GM19438 (cell line): ENCODE results near the gene ARHGAP44.
"Not testable (repeated sequence)": the region's sequence is repeated elsewhere in the genome, so short reads cannot be mapped to it uniquely, and the experiment has no call there.

Experiments used
- ATAC-seq: cut with Tn5 transposase; IDR thresholded peaks from one replicate; pipeline ENCODE4 v1.9.1; 2021; ENCODE audit warnings: low read depth; ENCODE audit not compliant: unreplicated experiment

ARHGAP44 gene

DNA sequence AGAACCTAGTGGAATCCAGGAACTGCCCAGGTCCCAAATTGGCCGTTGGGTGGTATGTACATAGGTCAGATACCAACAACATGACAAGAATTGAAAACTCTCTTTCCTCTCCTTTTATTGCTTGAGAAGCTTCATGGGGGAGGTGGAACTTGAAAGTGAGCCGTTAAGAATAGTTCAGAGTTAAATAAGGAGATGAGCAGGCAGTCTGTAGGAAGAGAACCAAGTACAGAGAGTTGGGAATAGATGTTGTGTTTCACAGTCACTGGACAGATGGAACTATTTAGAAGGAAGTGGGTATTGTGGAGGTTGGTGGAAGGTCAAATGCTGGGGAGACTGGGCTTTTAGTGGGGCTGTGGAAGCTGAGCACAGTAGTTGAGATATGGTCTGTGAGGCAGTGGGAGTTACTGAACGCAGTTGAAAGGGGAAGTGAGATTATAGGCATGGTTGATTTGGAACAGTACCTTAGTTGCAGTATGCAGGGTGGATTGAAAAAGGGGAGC is 26.4 kb downstream of the ARHGAP44 start:
- peak; percentile 99 for ATAC-seq

DNA sequence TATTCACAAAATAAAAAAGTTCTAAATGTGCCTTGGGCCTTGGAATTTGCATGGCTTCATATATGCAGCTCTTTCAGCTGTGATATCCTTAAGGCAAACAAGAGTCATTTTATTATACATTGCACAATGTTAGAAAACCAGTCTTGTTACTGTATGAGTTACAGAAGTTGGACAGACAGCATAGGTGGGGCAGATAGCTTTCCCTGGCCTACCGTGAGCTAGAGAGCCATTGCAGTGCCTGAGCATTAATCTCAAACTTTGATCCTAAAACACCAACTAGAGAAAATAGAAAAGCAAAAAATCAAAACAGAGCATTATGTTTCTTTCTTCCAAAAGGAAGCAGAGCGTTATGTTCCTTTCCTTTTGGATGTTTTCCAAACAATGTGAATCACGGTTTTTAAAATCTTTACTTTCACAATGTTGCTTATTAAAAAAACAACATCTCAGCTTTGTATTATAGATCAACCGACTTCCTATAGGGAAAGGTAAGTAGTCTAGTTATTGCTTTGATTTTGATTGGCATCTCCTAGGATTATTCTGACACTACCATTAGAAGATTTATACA is 32.2 kb downstream of the ARHGAP44 start:
- no peak for ATAC-seq

DNA sequence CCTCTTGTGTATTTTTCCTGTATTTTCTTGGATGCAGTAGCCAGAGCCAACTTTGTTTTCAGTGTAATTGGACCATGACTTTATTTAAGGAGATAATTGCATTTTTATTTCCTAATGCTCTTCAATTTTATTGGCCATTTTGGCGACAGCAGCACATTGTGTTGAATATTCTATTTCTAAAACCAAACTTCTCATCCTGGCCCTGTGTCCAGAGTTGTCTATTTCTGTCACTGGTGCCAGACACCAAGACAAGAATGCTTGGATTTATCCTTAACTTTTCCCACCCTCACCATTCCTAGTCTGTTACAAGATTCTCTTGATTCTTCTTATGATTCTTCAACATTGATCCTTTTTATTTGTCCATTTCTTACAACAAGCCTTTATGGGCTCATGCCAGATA is 37.1 kb downstream of the ARHGAP44 start:
- ATAC-seq, result no peak

DNA sequence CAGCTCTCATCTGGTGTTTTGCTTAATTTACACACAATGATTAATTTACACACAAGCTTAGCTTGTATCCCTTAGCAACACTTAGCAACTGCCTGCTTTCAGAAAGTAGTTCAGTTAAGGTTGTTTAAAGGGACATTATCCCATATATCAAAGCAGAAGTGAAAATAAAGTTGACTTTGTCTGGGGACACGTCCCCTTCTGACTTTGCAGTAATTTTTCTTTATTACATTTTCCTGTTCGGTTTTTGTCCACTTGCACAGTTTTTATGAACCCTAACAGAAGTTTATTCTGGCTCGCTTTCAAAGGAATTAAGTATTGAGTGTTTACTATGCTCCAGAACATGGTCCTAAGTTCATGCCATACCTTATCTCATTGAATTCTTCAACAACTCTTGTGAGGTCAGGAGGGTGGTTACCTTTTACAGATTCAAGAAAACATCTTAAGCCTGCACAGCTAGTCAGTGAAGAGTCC is 41.5 kb downstream of the ARHGAP44 start:
- no peak for ATAC-seq

DNA sequence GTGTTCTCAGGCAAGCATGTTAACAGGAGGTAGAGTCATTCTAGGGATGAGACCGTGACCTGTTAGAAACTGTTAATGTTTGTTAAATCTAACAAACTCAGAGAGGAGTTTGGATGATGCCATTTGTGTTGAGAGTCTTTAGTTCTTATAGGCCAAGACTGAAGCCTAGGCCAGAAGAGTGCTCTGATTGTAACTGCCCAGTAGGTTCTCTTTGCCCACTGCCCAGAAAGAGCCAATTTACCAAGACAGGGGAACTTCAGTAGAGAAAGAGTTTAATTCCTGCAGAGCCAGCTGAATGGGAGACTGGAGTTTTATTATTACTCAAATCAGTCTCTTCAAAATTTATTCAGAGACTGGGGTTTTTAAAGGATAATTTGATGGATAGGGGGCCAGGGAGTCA is 42.5 kb downstream of the ARHGAP44 start:
- ATAC-seq, result no peak

DNA sequence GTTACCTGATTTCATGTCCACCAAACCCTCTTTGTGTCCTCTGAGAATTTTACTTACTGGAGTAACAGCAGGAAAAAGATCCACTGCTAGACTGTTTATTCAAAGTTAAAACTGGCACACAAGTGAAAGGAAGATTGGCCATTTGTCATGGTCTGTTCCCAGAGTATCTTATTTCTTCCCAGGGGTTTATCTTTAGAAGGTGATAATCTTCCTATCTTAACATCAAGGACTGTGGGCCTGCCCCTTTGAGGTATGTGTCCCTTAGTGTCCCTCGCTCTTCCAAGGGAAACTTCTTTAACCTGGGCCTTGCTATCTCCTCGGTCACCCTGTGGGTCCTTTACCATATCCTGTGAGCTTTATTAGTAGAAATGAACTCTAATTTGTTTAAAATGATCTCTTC is 49.7 kb downstream of the ARHGAP44 start:
- ATAC-seq, result no peak

DNA sequence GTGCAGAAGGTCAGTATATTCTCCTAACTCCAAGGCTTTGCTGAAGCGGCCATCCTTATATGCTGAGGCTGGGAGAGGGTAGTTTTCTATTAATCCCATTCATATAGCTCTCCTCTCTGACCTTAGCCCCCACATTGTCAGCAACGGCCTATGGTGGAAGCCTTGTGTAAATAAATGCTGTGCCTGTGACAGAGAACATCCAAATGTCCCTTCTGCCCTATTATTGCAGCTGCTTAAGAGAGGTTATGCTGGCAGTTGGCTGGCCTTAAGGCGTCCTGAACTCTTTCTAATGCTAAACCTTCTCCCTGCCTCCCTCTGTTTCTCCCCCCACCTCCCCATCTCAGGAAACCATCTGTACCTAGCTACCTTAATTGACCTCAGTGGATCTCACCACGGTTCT is 53.6 kb downstream of the ARHGAP44 start:
- ATAC-seq, result no peak

DNA sequence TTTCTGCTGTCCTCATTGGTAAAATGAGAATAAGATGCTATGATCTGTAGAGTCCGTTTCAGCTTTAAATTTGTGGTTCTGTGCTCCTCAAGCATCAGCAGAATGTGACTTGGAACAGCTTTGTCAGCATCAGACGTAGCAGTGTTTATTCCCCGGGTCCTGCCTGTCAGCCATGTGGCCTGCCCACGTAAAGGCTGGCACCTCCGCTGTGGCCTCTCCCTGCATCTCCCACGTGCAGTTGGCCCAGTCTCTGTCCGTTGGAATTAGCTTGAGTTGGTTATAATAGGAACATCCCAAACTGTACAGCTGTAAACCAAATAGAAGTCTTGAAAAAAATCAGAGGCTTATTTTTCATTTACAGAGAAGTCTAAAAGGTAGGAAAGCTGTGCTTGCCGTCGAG is 61.7 kb downstream of the ARHGAP44 start:
- no peak for ATAC-seq

DNA sequence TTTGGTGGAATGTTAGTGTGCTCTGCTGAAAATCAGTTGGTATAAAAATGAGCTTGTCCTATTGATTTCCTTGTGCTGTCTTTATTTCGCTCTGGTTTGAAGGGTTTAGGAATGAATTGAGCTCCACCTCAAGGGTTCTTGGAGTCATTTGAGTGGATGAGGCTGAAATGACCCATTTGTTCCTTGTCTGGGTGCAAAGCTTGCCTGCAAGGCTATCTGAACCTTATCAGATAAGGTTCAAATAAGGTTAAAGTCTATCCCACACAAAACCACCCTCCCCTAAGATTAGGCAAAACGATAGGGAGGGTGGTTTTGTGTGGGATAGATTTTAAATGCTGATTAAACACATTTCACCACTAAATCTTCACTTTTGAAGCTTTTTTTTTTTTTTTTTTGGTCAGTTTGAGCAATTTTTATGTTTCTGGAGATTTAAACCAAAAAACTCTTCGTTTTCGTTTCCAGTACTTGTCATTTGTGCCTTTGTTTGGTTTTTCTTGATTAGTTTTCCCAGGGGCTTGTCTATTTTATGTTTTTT is 62.7 kb downstream of the ARHGAP44 start:
- no peak for ATAC-seq

DNA sequence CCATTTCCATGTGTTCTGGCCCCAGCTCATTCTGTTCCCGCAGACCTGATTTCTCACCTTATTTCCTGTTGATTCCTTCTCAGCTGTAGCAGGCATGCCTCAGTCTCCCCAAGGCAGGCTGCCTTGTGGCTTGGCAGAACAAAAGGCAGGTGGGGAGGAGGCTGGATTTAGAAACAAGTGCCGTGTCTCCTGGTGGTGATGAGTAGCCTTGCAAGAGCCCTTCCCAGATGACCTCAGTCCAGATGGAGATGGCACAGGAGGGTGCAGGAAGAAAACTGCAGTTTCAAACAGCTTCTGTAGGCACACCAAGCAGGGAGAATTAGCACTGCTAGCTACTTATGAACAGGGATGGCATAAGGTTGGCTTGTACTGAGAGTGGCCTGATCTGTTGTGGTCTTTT is 64.6 kb downstream of the ARHGAP44 start:
- ATAC-seq, result no peak

DNA sequence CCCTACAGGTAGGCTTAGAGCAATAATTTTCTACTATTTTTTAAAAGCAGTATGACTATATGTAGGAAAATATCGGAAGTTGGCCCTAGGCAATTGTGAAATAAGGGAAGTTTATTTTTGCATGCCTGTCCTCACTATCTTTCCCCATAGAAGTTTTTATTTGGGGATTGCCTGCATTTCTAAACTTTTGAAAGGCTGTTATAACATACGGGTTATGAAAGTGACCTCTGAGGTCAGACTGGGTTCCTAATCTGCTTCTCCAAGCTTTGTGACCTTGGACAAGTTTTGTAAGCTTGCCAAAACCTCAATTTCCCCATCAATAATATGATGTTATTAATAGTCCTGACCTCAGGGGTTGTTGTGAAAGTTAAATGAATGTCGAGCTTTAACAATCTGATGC is 67.1 kb downstream of the ARHGAP44 start:
- ATAC-seq, result no peak

DNA sequence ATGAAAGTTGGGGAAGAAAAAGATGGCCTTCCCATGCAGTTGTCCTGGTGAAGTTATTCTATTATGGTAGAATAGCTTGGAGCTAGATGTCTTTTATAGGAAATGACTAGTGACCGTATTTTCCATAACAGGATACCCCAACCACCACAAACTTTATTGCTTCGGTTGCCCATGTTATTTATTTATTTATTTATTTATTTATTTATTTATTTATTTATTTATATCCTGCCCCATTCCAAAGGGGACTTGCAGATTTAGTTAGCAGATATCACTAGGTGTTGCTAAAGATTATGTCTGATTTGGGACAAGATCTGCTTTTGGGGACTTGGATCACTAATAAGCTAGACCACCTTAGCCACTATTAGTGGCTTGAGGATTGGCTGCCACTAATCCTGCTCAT is 68.3 kb downstream of the ARHGAP44 start:
- no peak for ATAC-seq

DNA sequence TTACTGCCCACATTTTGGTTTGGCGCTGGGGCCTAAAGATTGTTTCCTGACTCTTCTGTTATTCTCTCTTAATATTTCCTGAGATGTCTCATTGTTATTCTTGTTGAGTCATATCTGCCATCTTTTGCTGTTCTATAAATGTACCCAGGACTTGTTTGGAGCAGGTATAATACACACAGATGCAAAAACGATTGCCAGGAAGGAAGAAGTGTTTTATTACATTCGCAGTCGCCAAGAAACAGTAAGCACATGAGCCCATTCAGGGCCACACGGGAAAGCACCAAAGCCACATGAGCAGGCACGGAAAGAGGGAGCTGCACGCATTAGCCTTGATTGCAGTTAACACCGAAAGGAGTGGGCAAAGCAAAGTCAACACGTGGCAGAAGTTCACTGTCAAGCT is 70.2 kb downstream of the ARHGAP44 start:
- ATAC-seq, result no peak

DNA sequence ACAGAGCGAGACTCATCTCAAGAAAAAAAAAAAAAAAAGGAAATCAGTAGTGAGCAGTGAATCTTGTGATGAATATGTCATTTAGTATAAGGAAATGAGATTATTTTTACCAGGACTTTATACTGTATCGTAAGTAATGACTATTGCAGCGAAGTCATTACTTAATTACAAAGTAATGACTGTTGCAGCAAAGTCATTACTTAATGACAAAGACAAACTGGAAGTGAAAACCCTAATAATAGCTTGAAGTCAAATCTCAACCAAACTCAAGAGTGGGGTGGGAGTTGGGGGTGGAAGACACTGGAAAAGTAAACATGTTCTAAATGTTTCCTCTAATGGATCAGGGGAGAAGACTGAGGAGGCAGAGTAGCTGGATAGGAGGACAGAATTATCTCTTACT is 76.5 kb downstream of the ARHGAP44 start:
- ATAC-seq, result no peak

DNA sequence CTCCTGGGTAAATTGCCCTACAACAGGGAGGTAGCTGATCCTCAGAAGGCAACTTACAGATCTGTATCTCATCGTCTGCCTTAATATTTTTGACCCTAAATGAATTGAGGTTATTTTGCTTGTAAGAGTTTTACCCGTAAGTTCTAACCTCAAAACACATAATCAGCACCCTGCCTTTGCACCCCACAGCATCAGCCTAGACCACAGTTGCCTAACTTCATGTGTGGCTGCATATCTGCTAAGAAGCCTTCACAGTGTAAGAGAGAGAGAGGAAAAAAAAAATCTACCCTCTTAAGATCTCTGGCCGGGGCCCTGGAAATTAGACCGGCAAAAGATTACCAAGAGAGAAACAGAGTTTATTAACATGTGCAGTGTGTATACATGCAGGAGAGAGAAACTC is 76.9 kb downstream of the ARHGAP44 start:
- no peak for ATAC-seq

DNA sequence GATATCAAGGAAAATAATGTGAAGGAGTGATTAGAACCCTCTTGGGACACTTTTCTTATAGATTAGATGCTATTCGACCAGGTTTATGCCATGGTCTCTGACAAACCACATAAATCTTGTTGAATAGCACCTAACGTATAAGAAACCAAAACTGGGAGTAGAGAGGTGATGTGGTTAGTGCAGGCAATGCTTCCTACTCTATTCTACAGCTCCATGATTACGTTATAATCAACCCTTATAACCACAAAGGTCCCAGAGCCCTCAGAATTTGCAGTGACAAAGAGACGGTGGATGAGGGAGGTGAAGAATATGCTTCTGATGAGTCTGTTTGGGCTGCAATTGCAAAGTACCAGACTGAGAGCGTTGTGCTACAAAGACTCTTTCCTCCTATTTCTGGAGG is 78.4 kb downstream of the ARHGAP44 start:
- no peak for ATAC-seq

DNA sequence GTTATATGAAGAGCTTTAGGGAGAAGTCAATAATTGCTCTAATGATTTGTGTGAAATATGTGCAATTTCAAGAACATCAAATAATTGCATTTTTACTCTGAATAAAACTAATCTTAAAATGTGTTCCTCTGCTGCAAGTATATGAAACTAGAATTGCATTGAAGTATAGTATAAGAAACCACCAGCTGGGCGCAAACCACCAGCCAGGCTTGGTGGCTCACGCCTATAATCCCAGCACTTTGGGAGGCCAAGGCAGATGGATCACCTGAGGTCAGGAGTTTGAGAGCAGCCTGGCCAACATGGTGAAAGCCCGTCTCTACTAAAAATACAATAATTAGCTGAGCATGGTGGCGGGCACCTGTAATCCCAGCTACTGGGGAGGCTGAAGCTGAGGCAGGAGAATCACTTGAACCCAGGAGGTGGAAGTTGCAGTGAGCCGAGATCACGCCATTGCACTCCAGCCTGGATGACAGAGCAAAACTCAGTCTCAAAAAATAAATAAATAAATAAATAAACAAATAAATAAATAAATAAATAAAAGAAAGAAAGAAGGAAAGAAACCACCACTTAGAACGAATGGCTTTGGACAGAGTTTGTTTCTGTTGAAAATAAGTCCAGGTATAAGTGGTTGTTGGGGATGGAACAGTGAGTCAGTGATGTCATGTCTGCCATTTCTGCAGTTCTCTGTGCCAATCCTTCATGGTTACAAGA is 84.3 kb downstream of the ARHGAP44 start:
- not testable (repeated sequence) for ATAC-seq

DNA sequence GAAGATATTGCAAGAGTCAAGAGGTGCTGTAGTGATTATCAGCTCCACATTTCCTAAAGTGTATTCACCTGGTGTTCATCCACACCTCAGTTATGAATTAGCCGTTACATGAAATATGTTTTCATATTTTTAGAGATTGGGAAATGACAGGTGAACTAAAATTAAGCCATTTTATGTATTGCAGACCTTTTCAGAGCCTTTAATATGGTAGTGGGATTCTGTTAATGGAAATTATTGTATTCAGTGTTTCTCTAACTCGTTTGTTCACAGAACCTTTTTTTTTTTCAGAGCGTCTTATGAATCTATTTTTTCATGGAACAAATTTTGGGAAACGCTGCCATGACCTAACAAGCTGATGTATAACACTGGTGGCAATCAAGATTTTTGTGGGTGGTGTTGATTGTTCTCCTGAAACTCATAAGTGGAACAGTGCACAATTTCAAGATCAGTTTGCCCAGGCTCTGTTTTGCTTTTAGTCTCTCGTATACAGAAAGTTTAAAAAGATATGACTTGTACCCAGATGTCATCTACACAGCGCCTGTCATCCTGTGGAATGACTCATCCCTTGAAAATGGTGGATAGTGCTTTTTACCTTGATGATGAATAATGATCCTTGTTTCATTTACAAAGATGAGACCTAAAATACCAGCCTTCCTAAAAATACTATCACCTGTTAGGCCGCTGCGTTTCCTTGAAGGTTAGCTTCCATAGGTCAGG is 88.8 kb downstream of the ARHGAP44 start:
- no peak for ATAC-seq

DNA sequence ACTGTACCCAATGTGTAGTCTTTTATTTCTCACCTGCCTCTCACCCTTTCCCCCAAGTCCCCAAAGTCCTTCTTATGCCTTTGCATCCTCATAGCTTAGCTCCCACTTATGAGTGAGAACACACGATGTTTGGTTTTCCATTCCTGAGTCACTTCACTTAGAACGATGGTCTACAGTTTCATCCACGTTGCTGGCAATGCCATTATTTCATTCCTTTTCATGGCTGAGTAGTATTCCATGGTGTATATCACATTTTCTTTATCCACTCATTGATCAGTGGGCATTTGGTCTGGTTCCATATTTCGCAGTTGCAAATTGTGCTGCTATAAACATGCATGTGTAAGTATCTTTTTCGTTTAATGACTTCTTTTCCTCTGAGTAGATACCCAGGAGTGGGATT is 89.8 kb downstream of the ARHGAP44 start:
- ATAC-seq, result not testable (repeated sequence)

DNA sequence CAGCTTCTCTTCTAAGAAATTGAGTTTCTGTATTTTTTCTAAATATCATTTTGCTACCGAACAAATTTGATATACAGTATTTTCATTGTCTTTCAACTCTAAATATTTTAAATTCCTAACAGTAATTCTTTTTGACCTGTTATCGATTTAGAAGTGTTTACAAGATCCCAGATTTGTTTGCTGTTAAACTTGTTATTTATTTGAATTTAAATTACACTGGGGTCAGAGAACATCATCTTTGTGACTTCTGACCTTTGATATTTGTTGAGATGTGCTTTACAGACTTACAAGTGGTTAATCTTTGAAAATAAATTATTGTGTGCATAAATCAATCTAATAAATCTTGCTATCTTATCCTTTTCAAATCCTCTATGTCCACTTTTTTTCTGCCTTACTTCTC is 94.2 kb downstream of the ARHGAP44 start:
- no peak for ATAC-seq

DNA sequence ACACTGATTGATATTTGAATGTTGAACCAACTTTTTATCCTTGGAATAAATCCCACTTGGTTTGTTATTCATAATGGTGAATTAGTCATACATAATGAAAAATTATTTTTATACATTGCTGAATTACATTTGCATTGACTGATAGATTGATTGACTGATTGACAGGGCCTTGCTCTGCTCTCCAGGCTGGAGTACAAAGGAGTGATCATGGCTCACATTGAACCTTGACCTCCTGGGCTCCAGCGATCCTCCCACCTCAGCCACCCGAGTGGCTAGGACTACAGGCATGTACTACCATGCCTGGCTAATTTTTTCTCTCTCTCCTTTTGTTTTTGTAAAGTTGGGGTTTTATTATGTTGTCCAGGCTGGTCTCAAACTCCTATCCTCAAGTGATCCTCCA is 97.8 kb downstream of the ARHGAP44 start:
- no peak for ATAC-seq
